Stimulated activated CD4-positive, alpha-beta T cell treated with anti-CD3 and anti-CD28 coated beads, Interleukin-15, amount 100 ng/mL, for 1 hour (primary cell): ENCODE measurements around the gene NDUFV3.
A peak's percentile ranks its signal among the peaks of the same experiment; 100 is the strongest.
"Not testable (repeated sequence)": the region's sequence is repeated elsewhere in the genome, so short reads cannot be mapped to it uniquely, and the experiment has no call there.

ENCODE experiments used
- DNase-seq, 2 donors: peaks; one replicate each; pipeline ENCODE4 v3.0.0-alpha.2; 2020; ENCODE audit warnings: low read depth in 1 of 2, low spot score in 1 of 2

Gene NDUFV3

GRCh38 chr21:42855937-42856335, 37.2 kb upstream of the NDUFV3 start:
- DNase-seq: no peak

- no peak for DNase-seq
Observed at GRCh38 chr21:42857216-42857615, 35.9 kb upstream of the NDUFV3 start.

GRCh38 chr21:42858185-42858847, 34.8 kb upstream of the NDUFV3 start:
- DNase-seq: no peak

- no peak for DNase-seq
Observed at GRCh38 chr21:42858957-42859890, 33.9 kb upstream of the NDUFV3 start.

- DNase-seq: no peak
Observed at GRCh38 chr21:42859891-42860230, 33.2 kb upstream of the NDUFV3 start.

GRCh38 chr21:42860345-42860744, 32.8 kb upstream of the NDUFV3 start:
- DNase-seq: no peak

- DNase-seq: no peak
Observed at GRCh38 chr21:42861311-42861847, 31.7 kb upstream of the NDUFV3 start.

GRCh38 chr21:42861848-42862400, 31.2 kb upstream of the NDUFV3 start:
- no peak for DNase-seq

- no peak for DNase-seq
Observed at GRCh38 chr21:42862774-42863503, 30.2 kb upstream of the NDUFV3 start.

GRCh38 chr21:42863504-42863870, 29.6 kb upstream of the NDUFV3 start:
- no peak for DNase-seq

- no peak for DNase-seq
Observed at GRCh38 chr21:42864286-42864685, 28.8 kb upstream of the NDUFV3 start.

GRCh38 chr21:42864815-42865775, 28.0 kb upstream of the NDUFV3 start:
- no peak for DNase-seq

- no peak for DNase-seq
Observed at GRCh38 chr21:42865776-42866160, 27.3 kb upstream of the NDUFV3 start.

- DNase-seq: no peak
Observed at GRCh38 chr21:42868196-42868595, 24.9 kb upstream of the NDUFV3 start.

- DNase-seq: no peak
Observed at GRCh38 chr21:42873096-42873495, 20.0 kb upstream of the NDUFV3 start.

GRCh38 chr21:42875811-42876210, 17.3 kb upstream of the NDUFV3 start:
- not testable (repeated sequence) for DNase-seq

- no peak for DNase-seq
Observed at GRCh38 chr21:42878678-42878992, 14.5 kb upstream of the NDUFV3 start.

GRCh38 chr21:42878993-42879787, 13.9 kb upstream of the NDUFV3 start, which contains the start of gene WDR4:
WDR4 (minus strand) TSS chr21:42879539; CDS start chr21:42879495, 44 bp downstream.
- peak; percentile 96 to 97 for DNase-seq

GRCh38 chr21:42880352-42880751, 12.8 kb upstream of the NDUFV3 start:
- DNase-seq: no peak
